Activated CD4-positive, alpha-beta T cell treated with anti-CD3 and anti-CD28 coated beads, Interleukin-2, amount 50 U/mL, for 24 hours (primary cell): ENCODE results near the gene CABLES1.
"Not testable (repeated sequence)": the region's sequence is repeated elsewhere in the genome, so short reads cannot be mapped to it uniquely, and the experiment has no call there.

Source experiments
- DNase-seq, 2 donors: peaks; one replicate each; pipeline ENCODE4 v3.0.0-alpha.2; 2020; ENCODE audit warnings: low read depth in 1 of 2, low spot score in 1 of 2

Gene CABLES1

DNA sequence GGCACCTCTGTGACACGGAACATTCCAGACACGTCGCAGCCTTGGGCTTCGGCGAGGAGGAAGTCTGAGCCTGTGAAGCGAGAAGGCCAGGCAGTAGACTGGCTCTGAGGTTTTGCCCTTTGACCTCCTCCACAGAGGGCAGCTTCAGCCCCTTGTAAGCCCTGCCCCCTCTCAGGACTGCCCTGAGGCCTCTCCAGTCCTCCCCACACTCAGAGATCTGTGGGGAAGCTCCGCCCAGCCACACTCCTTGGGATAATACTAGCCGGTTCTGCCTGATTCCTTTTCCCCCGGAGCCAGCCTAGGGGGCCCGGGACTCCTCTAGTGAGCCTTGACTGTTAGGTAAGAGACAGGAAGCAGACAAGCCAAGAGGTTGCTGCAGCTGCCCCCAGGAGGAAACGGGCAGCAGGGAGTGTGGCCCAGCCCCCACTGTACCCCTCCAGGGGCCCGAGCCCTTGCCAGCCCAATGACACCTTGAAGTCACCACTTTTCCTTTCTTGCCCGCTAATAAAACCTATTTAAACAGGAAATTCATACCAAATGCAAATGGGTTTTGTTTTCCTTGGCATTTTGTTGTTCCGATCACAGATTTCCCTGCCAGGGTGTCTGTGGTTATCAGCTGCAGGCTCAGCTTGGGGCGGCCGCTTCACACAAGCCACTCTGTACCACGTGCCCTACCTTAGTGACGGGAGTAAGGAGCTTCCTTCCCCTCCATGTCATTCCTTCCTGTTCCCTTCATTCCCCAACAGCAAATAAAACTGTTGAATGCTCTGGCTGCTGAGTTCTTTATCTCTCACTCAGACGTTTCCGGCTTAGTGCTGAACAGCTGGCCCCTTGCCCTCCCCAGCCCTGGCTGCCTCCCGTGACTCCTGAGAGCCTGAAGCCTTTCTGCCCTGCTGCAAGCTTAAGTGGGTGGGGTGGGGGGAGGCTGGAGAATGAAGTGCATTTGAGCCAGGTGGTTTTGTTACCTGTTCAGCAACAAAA is 124.7 kb downstream of the CABLES1 start:
- no peak for DNase-seq

DNA sequence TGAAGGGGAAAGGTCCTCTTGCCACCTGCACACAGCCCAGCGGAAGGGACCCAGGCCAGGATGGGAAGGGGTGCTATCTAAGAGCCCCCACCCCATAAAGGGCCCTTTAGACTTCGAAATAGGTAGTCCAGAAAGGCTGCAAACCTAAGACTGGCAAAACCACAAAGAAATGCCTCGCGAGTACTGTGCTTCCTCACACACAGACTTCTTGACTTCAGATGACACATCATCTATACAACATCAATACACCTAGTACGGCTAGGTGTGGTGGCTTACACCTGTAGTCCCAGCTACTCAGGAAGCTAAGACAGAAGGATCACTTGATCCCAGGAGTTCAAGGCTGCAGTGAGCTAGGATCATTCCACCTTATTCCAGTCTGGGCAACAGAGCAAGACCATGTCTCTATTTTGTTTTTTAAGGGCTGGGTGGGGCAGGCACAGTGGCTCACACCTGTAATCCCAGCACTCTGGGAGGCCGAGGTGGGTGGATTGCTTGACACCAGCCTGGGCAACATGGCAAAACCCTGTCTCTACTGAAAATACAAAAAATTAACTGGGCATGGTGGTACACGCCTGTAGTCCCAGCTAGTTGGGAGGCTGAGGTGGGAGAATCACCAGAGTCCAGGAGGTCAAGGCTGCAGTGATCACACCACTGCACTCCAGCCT is 125.8 kb downstream of the CABLES1 start:
- no peak for DNase-seq

DNA sequence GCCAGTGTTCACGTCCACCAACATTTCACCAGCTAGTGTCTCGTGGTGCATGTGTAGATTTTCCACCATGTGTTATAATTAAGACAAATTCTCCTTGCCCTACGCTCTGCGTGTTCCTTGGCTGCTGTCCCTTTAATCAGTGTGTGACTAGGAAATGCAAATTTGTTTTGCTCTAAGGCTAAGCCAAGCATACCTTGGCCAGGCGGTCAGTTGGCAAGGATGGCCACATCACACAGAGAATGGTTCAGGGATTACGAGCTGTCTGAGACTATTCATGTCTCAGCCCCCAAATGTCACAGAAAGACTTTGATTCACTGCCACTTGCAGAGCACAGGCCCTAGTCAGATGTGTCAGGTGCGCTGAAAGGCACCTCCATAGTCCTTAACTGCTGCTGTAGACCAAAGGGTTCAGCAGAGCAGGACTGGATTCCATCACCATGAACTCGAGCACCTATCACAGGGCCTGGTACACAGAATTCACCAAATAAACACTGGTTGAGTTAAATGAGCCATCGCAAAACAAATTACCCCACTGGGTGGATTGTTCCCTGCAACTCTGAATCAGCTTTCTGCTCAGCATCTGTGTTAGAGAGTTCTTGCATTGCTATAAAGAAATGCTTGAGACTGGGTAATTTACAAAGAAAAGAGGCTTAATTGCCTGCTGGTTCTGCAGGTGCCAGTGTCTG is 128.4 kb downstream of the CABLES1 start:
- DNase-seq: no peak

DNA sequence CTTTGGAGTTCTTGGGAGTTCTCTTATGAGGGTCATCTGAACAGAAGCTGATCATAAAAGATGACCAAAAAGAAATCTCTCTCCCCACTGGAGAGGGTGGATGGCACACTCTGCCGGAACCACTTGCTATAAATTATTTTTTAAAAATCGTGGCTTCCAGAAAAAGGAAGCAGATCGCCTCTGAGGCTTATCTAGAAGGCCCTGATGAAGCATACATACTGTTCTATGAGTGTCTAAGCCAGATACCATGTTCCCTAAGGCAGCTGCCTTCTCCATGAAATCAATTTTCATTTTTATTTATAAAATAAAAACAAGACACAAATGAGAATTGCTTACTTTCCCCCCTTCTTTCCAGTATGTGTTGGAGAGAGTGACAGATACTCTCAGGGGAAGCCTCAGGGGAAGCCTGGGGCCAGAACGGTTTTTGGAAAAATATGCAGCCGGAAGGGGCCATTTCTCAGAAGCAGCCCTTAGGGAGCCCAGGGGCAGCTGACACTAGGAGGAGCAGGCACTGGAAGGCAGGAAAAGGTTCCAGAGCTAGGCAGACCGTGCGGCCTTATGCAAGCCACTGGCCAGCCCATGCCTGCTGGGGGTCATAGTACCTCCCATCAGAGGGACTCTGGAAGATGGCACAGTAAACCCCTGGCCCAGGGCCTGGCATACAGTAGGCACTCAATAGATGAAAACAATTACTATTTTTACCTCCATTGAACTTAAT is 130.6 kb downstream of the CABLES1 start:
- no peak for DNase-seq

DNA sequence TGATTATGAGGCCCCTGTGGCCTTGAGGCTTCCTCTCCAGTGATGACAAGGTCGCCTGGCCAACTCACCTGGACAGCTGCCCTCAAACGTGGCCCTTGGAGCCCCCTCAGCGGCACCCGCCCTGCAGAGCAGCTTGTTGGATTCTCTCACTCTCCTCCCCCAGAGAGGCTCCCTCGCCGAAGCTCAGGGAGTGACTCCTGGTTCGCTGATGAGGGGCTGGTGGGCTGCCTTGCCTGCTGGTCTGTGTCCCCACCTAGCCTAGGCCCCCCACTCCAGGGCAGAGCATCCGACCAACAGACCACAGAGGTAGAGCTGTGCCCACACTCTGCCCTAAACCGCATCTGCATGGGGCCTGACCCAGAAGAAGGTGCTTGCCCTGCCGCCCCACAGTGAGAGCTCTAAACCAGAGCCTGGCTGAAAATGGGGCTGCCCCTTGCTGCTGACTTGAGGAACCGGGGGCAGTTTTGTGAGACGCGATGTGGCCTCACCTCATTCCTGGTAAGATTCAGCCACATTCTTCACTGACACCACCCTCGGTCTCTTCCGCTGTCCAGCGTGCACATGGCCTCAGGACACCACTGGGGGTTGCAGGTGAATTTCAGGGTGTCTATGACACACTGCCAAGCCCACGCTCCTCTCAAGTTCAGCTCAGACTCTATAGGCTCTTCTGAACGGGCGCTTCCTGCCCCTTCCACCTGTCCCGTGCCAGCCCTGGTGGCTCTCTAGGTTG is 131.6 kb downstream of the CABLES1 start:
- no peak for DNase-seq

DNA sequence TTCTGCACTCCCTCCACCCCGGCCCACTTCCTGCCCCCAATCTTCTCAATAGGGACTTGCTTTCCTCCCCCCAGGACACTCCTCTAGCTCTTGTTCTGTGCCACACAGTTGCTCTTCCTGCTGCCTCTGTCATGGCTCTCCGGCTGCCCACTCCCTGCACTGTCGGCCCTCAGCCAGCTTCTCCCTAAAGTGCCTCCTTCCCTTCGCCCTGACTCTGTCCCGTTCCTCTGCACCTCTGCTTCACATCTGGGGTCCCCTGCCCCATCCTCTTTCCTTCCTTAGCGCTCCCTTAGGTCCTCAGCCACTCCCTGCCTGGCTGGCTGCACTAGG is 132.1 kb downstream of the CABLES1 start:
- DNase-seq: no peak

DNA sequence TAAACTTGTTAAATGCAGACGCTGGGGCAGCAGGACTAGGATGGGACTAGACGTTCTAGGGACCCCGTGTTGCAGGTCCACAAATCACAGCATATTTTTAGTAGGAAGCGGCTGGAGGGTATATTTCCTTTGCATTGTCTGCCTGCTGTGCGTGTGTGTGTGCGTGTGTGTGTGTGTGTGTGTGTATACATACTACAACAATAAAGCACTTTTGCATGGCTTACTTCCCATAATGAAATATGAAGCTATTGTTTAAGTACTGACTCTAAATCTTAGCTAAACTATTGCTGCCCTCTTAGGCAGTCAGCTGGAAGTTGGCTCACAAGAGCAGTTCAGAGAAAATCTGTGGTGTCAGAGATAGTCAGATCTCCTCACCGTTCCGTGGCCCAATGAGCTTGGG is 133.4 kb downstream of the CABLES1 start:
- no peak for DNase-seq

DNA sequence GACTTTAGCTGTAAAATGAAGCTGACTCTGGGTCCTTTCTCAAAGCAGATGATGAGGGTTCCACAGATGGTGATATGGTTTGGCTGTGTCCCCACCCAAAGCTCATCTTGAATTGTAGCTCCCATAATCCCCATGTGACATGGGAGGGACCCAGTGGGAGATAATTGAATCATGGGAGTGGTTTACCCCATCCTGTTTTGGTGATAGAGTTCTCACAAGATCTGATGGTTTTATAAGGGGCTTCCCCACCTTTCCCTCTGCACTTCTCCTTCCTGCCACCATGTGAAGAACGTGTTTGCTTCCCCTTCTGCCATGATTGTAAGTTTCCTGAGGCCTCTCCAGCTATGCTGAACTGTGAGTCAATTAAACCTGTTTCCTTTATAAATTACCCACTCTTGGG is 133.8 kb downstream of the CABLES1 start:
- not testable (repeated sequence) for DNase-seq

DNA sequence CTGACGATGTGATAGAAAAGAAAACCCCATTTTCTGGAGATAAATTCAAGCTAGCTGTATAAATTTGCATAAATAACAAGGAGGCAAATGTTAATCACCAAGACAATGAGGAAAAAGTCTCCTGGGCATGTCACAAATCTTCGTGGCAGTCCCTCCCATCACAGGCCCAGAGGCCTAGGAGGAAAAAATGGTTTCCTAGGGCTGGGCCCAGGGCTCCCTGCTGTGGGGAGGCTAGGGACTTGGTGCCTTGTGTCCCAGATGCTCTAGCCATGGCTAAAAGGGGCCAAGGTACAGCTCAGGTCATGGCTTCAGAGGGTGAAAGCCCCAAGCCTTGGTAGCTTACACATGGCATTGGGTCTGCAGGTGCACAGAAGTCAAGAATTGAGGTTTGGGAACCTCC is 134.6 kb downstream of the CABLES1 start:
- no peak for DNase-seq

DNA sequence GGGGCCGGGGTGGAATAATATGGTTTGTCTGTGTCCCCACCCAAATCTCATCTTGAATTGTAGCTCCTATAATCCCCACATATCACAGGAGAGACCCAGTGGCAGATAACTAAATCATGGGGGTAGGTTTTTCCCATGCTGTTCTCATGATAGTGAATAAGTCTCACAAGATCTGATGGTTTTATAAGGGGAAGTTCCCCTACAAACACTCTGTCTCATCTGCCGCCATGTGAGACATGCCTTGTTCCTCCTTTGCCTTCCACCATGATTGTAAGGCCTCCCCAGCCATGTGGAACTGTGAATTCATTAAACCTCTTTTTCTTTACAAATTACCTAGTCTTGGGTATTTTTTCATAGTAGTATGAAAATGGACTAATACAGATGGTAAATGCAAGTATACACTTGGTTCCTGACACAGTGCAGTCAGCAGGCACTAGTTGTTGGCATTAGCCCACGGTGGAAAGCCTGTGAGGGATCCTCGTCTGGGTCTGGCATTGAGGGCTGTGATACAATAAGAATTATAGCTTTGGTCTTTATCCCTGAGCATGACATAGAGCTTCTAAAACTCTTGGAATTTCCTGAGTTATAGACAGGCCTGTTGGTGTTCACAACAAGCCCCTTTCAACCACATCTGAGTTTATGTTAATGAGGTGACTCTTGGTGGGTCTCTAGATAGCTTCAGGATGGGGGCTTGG is 135.8 kb downstream of the CABLES1 start:
- DNase-seq: no peak

DNA sequence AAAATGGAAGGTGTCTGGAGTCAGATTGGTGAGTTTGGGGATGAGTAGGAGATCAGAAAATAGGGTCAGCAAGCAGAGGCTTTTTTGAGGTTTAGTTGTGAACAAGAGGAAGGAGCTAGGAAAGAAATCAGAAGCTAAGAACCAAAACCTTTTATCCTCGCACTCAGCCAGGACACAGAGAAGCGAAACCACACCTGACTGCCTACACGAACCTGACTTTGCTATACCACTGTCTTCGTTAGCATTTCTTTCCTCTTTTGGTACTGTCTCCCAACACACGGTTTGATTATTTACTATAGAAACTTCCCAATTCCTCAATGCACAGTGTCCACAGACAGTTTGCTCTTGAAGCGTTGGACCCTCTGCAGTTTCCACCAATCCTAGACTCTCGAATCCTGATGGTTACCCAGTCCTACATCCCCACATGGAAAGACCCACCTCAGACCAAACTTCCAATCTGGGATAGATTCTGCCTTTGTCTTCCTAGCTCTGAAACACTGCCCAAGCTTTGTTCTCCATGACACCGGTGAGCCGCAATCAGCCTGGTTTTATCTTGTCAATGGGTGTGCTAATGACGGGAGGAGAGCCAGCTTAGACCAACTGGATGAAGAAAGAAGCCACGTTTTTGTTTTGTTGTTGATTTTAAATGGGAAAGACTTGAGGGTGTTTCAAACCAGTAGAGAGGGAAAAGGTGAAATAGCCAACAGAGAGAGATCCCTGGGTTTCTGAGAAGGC is 137.4 kb downstream of the CABLES1 start:
- no peak for DNase-seq

DNA sequence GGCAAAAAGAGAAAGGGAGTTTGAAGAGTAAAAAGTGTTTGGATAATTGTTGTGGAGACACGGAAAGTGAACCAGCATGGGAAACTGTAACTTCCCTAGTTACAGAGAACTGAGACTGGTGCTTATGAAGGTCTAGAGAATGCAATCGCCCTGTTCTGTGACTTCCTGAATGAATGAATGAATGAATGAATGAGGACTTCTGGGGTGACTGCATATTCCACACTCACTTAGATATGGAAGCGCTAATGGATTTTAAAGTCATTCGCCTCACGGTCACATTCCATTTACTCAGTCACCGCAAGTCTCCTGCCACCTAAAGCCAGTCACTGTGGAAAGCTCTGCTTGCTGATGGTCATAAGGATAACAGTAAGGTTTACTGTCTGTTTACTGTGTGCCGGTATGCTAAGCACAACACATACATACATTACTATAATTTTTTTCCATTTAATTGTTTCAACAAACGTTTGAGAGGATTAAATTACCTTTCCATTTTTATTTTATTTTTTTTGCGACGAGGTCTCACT is 138.2 kb downstream of the CABLES1 start:
- no peak for DNase-seq

DNA sequence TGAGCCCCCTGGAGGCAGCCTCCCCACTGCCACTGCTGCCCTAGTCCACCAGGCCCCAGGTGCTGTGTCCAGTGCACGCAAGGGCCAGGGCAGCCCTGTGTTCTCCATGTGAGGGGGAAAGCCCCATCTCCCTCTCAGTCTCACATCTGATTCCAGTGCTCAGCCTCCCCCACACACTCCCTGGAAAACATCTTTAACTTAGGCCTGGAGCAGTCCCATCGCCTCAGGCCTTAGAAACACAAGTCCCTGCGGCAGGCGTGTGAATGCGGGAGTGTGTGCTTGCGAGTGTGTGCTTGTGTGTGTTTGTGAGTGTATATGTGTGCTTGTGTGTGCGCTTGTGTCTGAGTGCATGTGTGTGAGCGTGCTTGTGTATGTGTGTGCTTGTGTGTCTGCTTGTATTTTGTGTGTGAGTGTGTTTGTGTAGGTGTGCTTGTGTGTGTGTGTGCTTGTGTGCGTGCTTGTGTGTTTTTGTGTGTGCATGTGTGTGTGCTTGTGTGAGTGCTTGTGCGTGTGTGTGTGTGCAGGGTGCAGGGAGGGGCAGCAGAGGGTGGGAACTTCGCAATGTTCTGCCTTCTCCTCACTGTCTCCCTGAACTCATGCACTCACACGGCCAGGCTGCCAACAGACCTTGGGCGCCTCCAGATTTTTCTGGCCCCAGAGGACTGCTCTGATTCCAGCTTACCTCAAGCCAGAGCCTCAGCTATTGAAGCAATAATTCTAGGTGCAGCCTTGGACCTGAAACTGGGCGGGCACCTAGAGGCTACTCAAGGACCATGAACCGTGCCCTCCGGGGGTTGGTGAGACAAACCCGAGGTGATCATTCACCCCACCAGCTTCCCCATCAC is 139.6 kb downstream of the CABLES1 start:
- DNase-seq: no peak

DNA sequence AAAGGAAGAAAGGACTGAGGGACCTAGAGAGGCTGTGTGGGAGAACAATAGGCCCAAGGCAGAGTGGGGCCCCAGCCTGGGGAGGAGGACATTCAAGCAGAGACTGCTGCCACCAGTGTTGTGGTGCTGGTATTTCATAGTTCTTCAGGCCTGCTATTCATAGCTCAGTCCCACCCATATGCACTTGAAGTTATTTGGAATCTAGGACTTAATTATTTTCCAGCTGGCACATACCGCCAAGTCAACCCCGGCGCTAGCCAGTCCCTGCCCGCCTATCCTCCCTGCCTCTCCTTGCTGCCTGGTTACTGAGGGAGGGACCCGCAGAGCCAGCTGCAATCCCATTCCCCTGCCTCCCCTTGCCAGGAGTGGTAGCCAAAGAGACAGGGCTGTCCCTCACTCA is 141.2 kb downstream of the CABLES1 start:
- DNase-seq: no peak

DNA sequence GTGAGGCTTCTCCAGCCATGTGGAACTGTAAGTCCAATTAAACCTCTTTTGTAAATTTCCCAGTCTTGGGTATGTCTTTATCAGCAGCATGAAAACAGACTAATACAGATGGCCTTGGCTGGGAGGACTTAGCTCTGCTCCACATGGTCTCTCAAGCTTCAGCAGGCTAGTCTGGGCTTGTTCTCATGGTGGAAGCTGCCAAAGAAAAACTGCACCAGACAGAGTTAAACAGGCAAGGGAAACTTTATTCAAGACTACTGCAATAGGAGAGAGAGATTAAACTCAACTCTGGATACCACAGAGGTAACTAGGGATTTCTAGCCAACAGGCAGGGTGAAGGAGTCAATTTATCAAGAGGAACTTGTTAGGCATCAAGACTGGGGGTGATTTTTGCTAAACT is 142.1 kb downstream of the CABLES1 start:
- DNase-seq: no peak

DNA sequence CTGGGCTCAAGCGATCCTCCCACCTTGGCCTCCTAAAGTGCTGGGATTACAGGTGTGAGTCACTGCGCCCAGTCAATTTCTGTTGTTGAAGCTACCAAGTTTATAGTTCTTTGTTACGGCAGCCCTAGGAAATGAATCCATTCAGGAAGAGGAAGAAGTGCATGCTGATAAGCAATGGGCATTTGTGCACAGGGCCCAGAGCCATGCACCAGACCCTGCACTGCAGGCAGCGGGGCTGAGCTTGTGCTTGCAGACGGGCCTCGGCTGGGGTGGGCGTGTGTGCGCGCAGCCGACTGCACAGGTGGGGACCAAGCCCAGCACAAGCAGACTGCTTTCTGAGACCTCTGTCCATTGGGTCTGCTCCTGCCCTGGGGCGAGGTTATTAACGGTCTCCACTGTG is 144.6 kb downstream of the CABLES1 start:
- no peak for DNase-seq

DNA sequence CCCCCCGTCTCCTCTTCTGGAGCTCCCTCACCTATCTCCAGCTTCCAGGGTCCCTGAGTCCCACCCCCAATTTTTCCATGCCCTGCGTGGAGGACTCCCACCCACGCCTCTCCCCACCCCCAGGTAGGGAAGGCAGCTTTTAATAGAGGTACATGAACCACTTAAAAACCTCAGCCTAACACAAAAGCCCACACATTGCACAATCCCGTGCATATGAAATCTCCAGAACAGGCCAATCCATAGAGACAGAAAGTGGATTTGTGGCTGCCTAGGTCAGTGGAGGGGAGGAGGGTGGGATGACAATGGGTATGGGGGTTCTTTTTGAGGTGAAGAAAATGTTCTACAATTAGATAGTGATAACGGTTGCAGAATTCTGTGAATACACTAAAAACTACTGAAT is 145.6 kb downstream of the CABLES1 start:
- DNase-seq: no peak
